Measurements from ENCODE around the gene NFIC.

Gene NFIC

GRCh38 chr19:3511506-3512251 lies 145.3 kb downstream of the NFIC start:
- H3K4me3 ChIP-seq: no peak overlapping the region
- H3K36me3 ChIP-seq (ENCODE audit: insufficient read depth, low read length): peaks cover 21% of the 10 kb centered on the region; the same call in 1 of the 2 replicates
- H3K27ac ChIP-seq: no peak overlapping the region
- no peak overlapping the region for H3K9ac ChIP-seq (ENCODE audit: insufficient read length)
- DNase-seq (ENCODE audit: low read depth, low spot score): no peak
- TF ChIP-seq EZH2 (IDR thresholded peaks at IDR 0.05) (no peak), FOXP2 (optimal IDR thresholded peaks at IDR 0.05; ENCODE audit: control extremely low read depth, extremely low read length, insufficient read depth) (no peak), POLR2AphosphoS5 (IDR thresholded peaks at IDR 0.05; ENCODE audit: borderline replicate concordance, low read depth, low read length) (no peak)
- no peaks in the 10 kb centered on the region for H3K9me3 ChIP-seq (ENCODE audit: low read depth, low read length)

GRCh38 chr19:3512562-3513228 lies 146.3 kb downstream of the NFIC start:
- no peak for DNase-seq (ENCODE audit: low read depth, low spot score)

GRCh38 chr19:3513229-3514140 lies 147.1 kb downstream of the NFIC start:
- peaks cover 21% of the 10 kb centered on the region; the same call in 1 of the 2 replicates for H3K36me3 ChIP-seq (ENCODE audit: insufficient read depth, low read length)

More at GRCh38 chr19:3512562-3513228, 146.3 kb downstream of the NFIC start:
- no peak for TF ChIP-seq POLR2AphosphoS5 (IDR thresholded peaks at IDR 0.05; ENCODE audit: borderline replicate concordance, low read depth, low read length)
- TF ChIP-seq FOXP2 (optimal IDR thresholded peaks at IDR 0.05; ENCODE audit: control extremely low read depth, extremely low read length, insufficient read depth): no peak
- no peak for TF ChIP-seq EZH2 (IDR thresholded peaks at IDR 0.05)
- Histone ChIP-seq H3K4me3 (no peak overlapping the region), H3K27ac (no peak overlapping the region), H3K9me3 (ENCODE audit: low read depth, low read length) (no peaks in the 10 kb centered on the region), H3K9ac (ENCODE audit: insufficient read length) (no peak overlapping the region), H3K36me3 (ENCODE audit: insufficient read depth, low read length) (peaks cover 21% of the 10 kb centered on the region; the same call in 1 of the 2 replicates)

GRCh38 chr19:3514930-3515329 lies 148.5 kb downstream of the NFIC start:
- Histone ChIP-seq H3K4me3 (no peak overlapping the region), H3K9ac (ENCODE audit: insufficient read length) (no peak overlapping the region), H3K36me3 (ENCODE audit: insufficient read depth, low read length) (peaks cover 7% of the 10 kb centered on the region; the same call in 1 of the 2 replicates), H3K27ac (no peak overlapping the region), H3K9me3 (ENCODE audit: low read depth, low read length) (no peaks in the 10 kb centered on the region)
- DNase-seq (ENCODE audit: low read depth, low spot score): no peak
- TF ChIP-seq FOXP2 (optimal IDR thresholded peaks at IDR 0.05; ENCODE audit: control extremely low read depth, extremely low read length, insufficient read depth) (no peak), POLR2AphosphoS5 (IDR thresholded peaks at IDR 0.05; ENCODE audit: borderline replicate concordance, low read depth, low read length) (no peak), EZH2 (IDR thresholded peaks at IDR 0.05) (no peak)

More at GRCh38 chr19:3513229-3514140, 147.1 kb downstream of the NFIC start:
- Histone ChIP-seq H3K4me3 (no peak overlapping the region), H3K27ac (no peak overlapping the region), H3K9me3 (ENCODE audit: low read depth, low read length) (no peaks in the 10 kb centered on the region), H3K9ac (ENCODE audit: insufficient read length) (no peak overlapping the region)
- no peak for DNase-seq (ENCODE audit: low read depth, low spot score)
- TF ChIP-seq EZH2 (IDR thresholded peaks at IDR 0.05) (no peak), FOXP2 (optimal IDR thresholded peaks at IDR 0.05; ENCODE audit: control extremely low read depth, extremely low read length, insufficient read depth) (no peak), POLR2AphosphoS5 (IDR thresholded peaks at IDR 0.05; ENCODE audit: borderline replicate concordance, low read depth, low read length) (no peak)

GRCh38 chr19:3515891-3516422 lies 149.6 kb downstream of the NFIC start:
- Histone ChIP-seq H3K36me3 (ENCODE audit: insufficient read depth, low read length) (no peaks in the 10 kb centered on the region; the same call in 1 of the 2 replicates), H3K9ac (ENCODE audit: insufficient read length) (no peak overlapping the region), H3K27ac (no peak overlapping the region; the same call in 1 of the 2 replicates), H3K9me3 (ENCODE audit: low read depth, low read length) (no peaks in the 10 kb centered on the region), H3K4me3 (no peak overlapping the region)
- no peak for DNase-seq (ENCODE audit: low read depth, low spot score)
- TF ChIP-seq EZH2 (IDR thresholded peaks at IDR 0.05) (no peak), FOXP2 (optimal IDR thresholded peaks at IDR 0.05; ENCODE audit: control extremely low read depth, extremely low read length, insufficient read depth) (no peak)

- no peak for TF ChIP-seq FOXP2 (optimal IDR thresholded peaks at IDR 0.05; ENCODE audit: control extremely low read depth, extremely low read length, insufficient read depth)
- TF ChIP-seq POLR2AphosphoS5 (IDR thresholded peaks at IDR 0.05; ENCODE audit: borderline replicate concordance, low read depth, low read length): no peak
- no peak for TF ChIP-seq EZH2 (IDR thresholded peaks at IDR 0.05)
- no peak for DNase-seq (ENCODE audit: low read depth, low spot score)
- no peak overlapping the region for H3K9ac ChIP-seq (ENCODE audit: insufficient read length)
- H3K27ac ChIP-seq: no peak overlapping the region
- no peak overlapping the region for H3K4me3 ChIP-seq
- H3K9me3 ChIP-seq (ENCODE audit: low read depth, low read length): no peaks in the 10 kb centered on the region
- H3K36me3 ChIP-seq (ENCODE audit: insufficient read depth, low read length): no peaks in the 10 kb centered on the region; the same call in 1 of the 2 replicates
Observed at GRCh38 chr19:3516675-3517207, 150.4 kb downstream of the NFIC start.

- TF ChIP-seq EZH2 (IDR thresholded peaks at IDR 0.05): no peak
- no peak for TF ChIP-seq POLR2AphosphoS5 (IDR thresholded peaks at IDR 0.05; ENCODE audit: borderline replicate concordance, low read depth, low read length)
- TF ChIP-seq FOXP2 (optimal IDR thresholded peaks at IDR 0.05; ENCODE audit: control extremely low read depth, extremely low read length, insufficient read depth): no peak
Observed at GRCh38 chr19:3517638-3518037, 151.3 kb downstream of the NFIC start.

More at GRCh38 chr19:3517638-3518037, 151.3 kb downstream of the NFIC start:
- no peak overlapping the region for H3K4me3 ChIP-seq
- H3K36me3 ChIP-seq (ENCODE audit: insufficient read depth, low read length): no peaks in the 10 kb centered on the region; the same call in 1 of the 2 replicates
- H3K9me3 ChIP-seq (ENCODE audit: low read depth, low read length): no peaks in the 10 kb centered on the region
- no peak overlapping the region for H3K9ac ChIP-seq (ENCODE audit: insufficient read length)
- no peak for DNase-seq (ENCODE audit: low read depth, low spot score)
- H3K27ac ChIP-seq: no peak overlapping the region

All from SK-N-MC (cell line).